ENCODE data around the gene DISP3.

Gene DISP3

GRCh38 chr1:11470912-11471311, 8.0 kb upstream of the DISP3 start:
- CTCF ChIA-PET = no interaction called here
- H3K9me3 Mint-ChIP-seq = no peaks in the 10 kb centered on the region
- H3K4me3 Mint-ChIP-seq = no peak overlapping the region
- no peaks in the 10 kb centered on the region for H3K4me1 Mint-ChIP-seq
- DNase-seq = no peak
- H3K36me3 Mint-ChIP-seq = no peaks in the 10 kb centered on the region
- no peak overlapping the region for H3K27ac Mint-ChIP-seq
- peaks cover 70% of the 10 kb centered on the region for H3K27me3 Mint-ChIP-seq

- Mint-ChIP-seq H3K27ac (no peak overlapping the region), H3K9me3 (no peaks in the 10 kb centered on the region), H3K27me3 (peaks cover 72% of the 10 kb centered on the region), H3K4me3 (no peak overlapping the region), H3K36me3 (no peaks in the 10 kb centered on the region), H3K4me1 (no peaks in the 10 kb centered on the region)
- DNase-seq = no peak
- CTCF ChIA-PET = no interaction called here
These were observed 7.5 kb upstream of the DISP3 start for GRCh38 chr1:11471473-11471872.

GRCh38 chr1:11472284-11472683, 6.7 kb upstream of the DISP3 start:
- H3K36me3 Mint-ChIP-seq = no peaks in the 10 kb centered on the region
- no peaks in the 10 kb centered on the region for H3K4me1 Mint-ChIP-seq
- CTCF ChIA-PET = no interaction called here
- H3K4me3 Mint-ChIP-seq = no peak overlapping the region
- DNase-seq = no peak
- no peak overlapping the region for H3K27ac Mint-ChIP-seq
- no peaks in the 10 kb centered on the region for H3K9me3 Mint-ChIP-seq
- peaks cover 73% of the 10 kb centered on the region for H3K27me3 Mint-ChIP-seq

- Mint-ChIP-seq H3K4me1 (peaks cover 1% of the 10 kb centered on the region), H3K27ac (no peak overlapping the region), H3K36me3 (no peaks in the 10 kb centered on the region), H3K9me3 (no peaks in the 10 kb centered on the region), H3K27me3 (peaks cover 73% of the 10 kb centered on the region), H3K4me3 (no peak overlapping the region)
- CTCF ChIA-PET = no interaction called here
- DNase-seq = no peak
These were observed 6.2 kb upstream of the DISP3 start for GRCh38 chr1:11472741-11473140.

- H3K4me1 Mint-ChIP-seq = peaks cover 5% of the 10 kb centered on the region
- peak; percentile 74 for DNase-seq
- H3K4me3 Mint-ChIP-seq = no peak overlapping the region
- H3K9me3 Mint-ChIP-seq = no peaks in the 10 kb centered on the region
- CTCF ChIA-PET = no interaction called here
- H3K27ac Mint-ChIP-seq = no peak overlapping the region
- H3K27me3 Mint-ChIP-seq = peaks cover 73% of the 10 kb centered on the region
- no peaks in the 10 kb centered on the region for H3K36me3 Mint-ChIP-seq
These were observed 5.4 kb upstream of the DISP3 start for GRCh38 chr1:11473491-11474034.

GRCh38 chr1:11474826-11475225, 4.1 kb upstream of the DISP3 start:
- no peak overlapping the region for H3K4me3 Mint-ChIP-seq
- H3K4me1 Mint-ChIP-seq = peaks cover 8% of the 10 kb centered on the region
- CTCF ChIA-PET = no interaction called here
- DNase-seq = no peak
- no peaks in the 10 kb centered on the region for H3K9me3 Mint-ChIP-seq
- peaks cover 73% of the 10 kb centered on the region for H3K27me3 Mint-ChIP-seq
- H3K36me3 Mint-ChIP-seq = no peaks in the 10 kb centered on the region
- no peak overlapping the region for H3K27ac Mint-ChIP-seq

- Mint-ChIP-seq H3K36me3 (no peaks in the 10 kb centered on the region), H3K4me1 (peaks cover 13% of the 10 kb centered on the region), H3K27me3 (peaks cover 82% of the 10 kb centered on the region), H3K27ac (no peak overlapping the region), H3K4me3 (no peak overlapping the region), H3K9me3 (no peaks in the 10 kb centered on the region)
- CTCF ChIA-PET = interaction anchor here (1.2 kb wide), 1 partner anchor 75 kb away, joined by 3 read pairs; no protein-coding TSS in a partner anchor
- DNase-seq = no peak
These were observed 3.2 kb upstream of the DISP3 start for GRCh38 chr1:11475748-11476147.

GRCh38 chr1:11479375-11479979, 522 bp downstream of the DISP3 start:
- Mint-ChIP-seq H3K4me3 (peak overlapping the region; percentile 63), H3K4me1 (peaks cover 16% of the 10 kb centered on the region), H3K9me3 (no peaks in the 10 kb centered on the region), H3K27ac (no peak overlapping the region), H3K36me3 (no peaks in the 10 kb centered on the region), H3K27me3 (peaks cover 85% of the 10 kb centered on the region)
- CTCF ChIA-PET = interaction anchor here (0.6 to 1.6 kb wide), 3 partner anchors 13 to 25 kb away, joined by 3 to 4 read pairs (median 3); no protein-coding TSS in a partner anchor
- no peak for DNase-seq

GRCh38 chr1:11481019-11481418, 2.1 kb downstream of the DISP3 start:
- H3K9me3 Mint-ChIP-seq = no peaks in the 10 kb centered on the region
- H3K27me3 Mint-ChIP-seq = peaks cover 89% of the 10 kb centered on the region
- peak overlapping the region; percentile 67 for H3K27ac Mint-ChIP-seq
- CTCF ChIA-PET = no interaction called here
- peak overlapping the region; percentile 48 for H3K4me3 Mint-ChIP-seq
- H3K4me1 Mint-ChIP-seq = peaks cover 16% of the 10 kb centered on the region
- DNase-seq = no peak
- no peaks in the 10 kb centered on the region for H3K36me3 Mint-ChIP-seq

GRCh38 chr1:11482198-11482597, 3.2 kb downstream of the DISP3 start:
- Mint-ChIP-seq H3K4me1 (peaks cover 16% of the 10 kb centered on the region), H3K27ac (no peak overlapping the region), H3K27me3 (peaks cover 89% of the 10 kb centered on the region), H3K4me3 (no peak overlapping the region), H3K9me3 (no peaks in the 10 kb centered on the region), H3K36me3 (no peaks in the 10 kb centered on the region)
- CTCF ChIA-PET = no interaction called here
- no peak for DNase-seq

- no peak for DNase-seq
- Mint-ChIP-seq H3K36me3 (no peaks in the 10 kb centered on the region), H3K9me3 (no peaks in the 10 kb centered on the region), H3K27ac (no peak overlapping the region), H3K27me3 (peaks cover 86% of the 10 kb centered on the region), H3K4me3 (no peak overlapping the region), H3K4me1 (peaks cover 14% of the 10 kb centered on the region)
- CTCF ChIA-PET = no interaction called here
These were observed 3.9 kb downstream of the DISP3 start for GRCh38 chr1:11482701-11483479.

GRCh38 chr1:11483581-11484320, 4.8 kb downstream of the DISP3 start:
- CTCF ChIA-PET = no interaction called here
- no peaks in the 10 kb centered on the region for H3K9me3 Mint-ChIP-seq

GRCh38 chr1:11484321-11484655, 5.3 kb downstream of the DISP3 start:
- H3K27ac Mint-ChIP-seq = no peak overlapping the region
- no peak for DNase-seq
- no peaks in the 10 kb centered on the region for H3K9me3 Mint-ChIP-seq
- CTCF ChIA-PET = no interaction called here
- H3K4me1 Mint-ChIP-seq = peaks cover 11% of the 10 kb centered on the region
- H3K27me3 Mint-ChIP-seq = peaks cover 78% of the 10 kb centered on the region
- H3K36me3 Mint-ChIP-seq = no peaks in the 10 kb centered on the region
- H3K4me3 Mint-ChIP-seq = no peak overlapping the region

More at GRCh38 chr1:11483581-11484320, 4.8 kb downstream of the DISP3 start:
- H3K4me1 Mint-ChIP-seq = peaks cover 11% of the 10 kb centered on the region
- no peak overlapping the region for H3K4me3 Mint-ChIP-seq
- no peaks in the 10 kb centered on the region for H3K36me3 Mint-ChIP-seq
- DNase-seq = no peak
- peaks cover 78% of the 10 kb centered on the region for H3K27me3 Mint-ChIP-seq
- H3K27ac Mint-ChIP-seq = no peak overlapping the region

- no peak overlapping the region for H3K4me3 Mint-ChIP-seq
- CTCF ChIA-PET = no interaction called here
- H3K36me3 Mint-ChIP-seq = no peaks in the 10 kb centered on the region
- no peak for DNase-seq
- no peak overlapping the region for H3K27ac Mint-ChIP-seq
- no peaks in the 10 kb centered on the region for H3K9me3 Mint-ChIP-seq
- peaks cover 6% of the 10 kb centered on the region for H3K4me1 Mint-ChIP-seq
- H3K27me3 Mint-ChIP-seq = peaks cover 73% of the 10 kb centered on the region
These were observed 6.2 kb downstream of the DISP3 start for GRCh38 chr1:11485191-11485590.
